ENCODE results near the gene CTAGE1. TPM values are rescaled to one million over a fixed set of nuclear protein-coding genes. Genes with fewer than 3 reads are reported as not detected.

The CTAGE1 gene
- total RNA-seq, 4 donors from 2014 or later: not detected

DNA sequence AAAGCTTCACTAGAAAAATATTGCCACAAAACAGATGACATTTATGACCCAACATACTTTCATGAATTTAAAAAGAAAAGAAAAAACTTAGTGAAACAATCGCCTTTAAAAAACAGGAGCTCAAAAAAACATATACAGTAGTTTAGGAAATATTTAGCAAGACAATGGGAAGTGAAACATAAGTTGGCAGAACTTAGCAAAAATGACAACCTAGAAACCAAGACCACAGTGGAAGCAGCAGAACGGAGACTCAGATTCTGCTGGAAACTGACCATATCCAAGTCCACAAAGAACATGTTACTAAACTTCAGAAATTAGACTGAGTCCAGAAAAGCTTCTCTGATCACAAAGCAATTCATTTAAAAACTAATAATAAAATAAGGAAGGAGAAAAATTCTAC is 41.8 kb upstream of the CTAGE1 start:
- Histone ChIP-seq H3K36me3 (no peaks in the 10 kb centered on the region), H3K4me1 (no peaks in the 10 kb centered on the region), H3K4me3 (no peak overlapping the region), H3K27ac (no peak overlapping the region), H3K9me3 (no peaks in the 10 kb centered on the region), H3K27me3 (no peaks in the 10 kb centered on the region)
- no peak for DNase-seq
- intact Hi-C loops (cut with DNase I): no loop called here
- TF ChIP-seq POLR2A (IDR thresholded peaks at IDR 0.05) (no peak), CTCF (IDR thresholded peaks at IDR 0.05) (no peak)
- 72 to 86% methylated on average over 2 of the region's 2 CpGs for WGBS, 2 donors

GRCh38 chr18:22457524-22457923 is 39.8 kb upstream of the CTAGE1 start:
- Histone ChIP-seq H3K27me3 (no peaks in the 10 kb centered on the region), H3K4me1 (no peaks in the 10 kb centered on the region), H3K9me3 (no peaks in the 10 kb centered on the region), H3K36me3 (no peaks in the 10 kb centered on the region), H3K27ac (no peak overlapping the region), H3K4me3 (no peak overlapping the region)
- 85 to 88% methylated on average over 8 of the region's 8 CpGs for WGBS, 2 donors
- intact Hi-C loops (cut with DNase I): no loop called here
- TF ChIP-seq POLR2A (IDR thresholded peaks at IDR 0.05): no peak
- TF ChIP-seq CTCF (IDR thresholded peaks at IDR 0.05): no peak
- DNase-seq: no peak

DNA sequence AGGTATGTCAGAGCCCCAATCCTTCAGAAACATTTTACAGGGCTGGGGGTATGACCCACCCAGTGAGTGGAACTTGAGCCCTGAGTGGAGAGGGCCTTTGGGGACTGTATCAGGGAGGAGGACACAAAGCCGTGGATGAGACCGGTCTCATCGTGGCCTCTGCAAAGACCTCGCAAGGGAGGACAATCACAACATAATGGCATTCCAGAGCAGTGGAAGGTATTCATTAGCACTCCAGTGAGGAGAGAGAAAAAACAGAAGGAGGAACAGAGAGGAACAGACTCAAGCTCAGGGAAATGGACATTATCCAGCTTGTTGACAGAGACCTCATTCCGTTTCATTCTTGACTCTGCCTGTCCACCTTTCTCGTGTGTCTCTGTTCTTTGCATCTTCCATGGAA is 38.8 kb upstream of the CTAGE1 start:
- Histone ChIP-seq H3K4me3 (no peak overlapping the region), H3K36me3 (no peaks in the 10 kb centered on the region), H3K27me3 (no peaks in the 10 kb centered on the region), H3K9me3 (no peaks in the 10 kb centered on the region), H3K27ac (no peak overlapping the region), H3K4me1 (no peaks in the 10 kb centered on the region)
- no peak for DNase-seq
- TF ChIP-seq POLR2A (IDR thresholded peaks at IDR 0.05) (no peak), CTCF (IDR thresholded peaks at IDR 0.05) (no peak)
- intact Hi-C loops (cut with DNase I): no loop called here
- WGBS, 2 donors: 87 to 90% methylated on average over 6 of the region's 6 CpGs

DNA sequence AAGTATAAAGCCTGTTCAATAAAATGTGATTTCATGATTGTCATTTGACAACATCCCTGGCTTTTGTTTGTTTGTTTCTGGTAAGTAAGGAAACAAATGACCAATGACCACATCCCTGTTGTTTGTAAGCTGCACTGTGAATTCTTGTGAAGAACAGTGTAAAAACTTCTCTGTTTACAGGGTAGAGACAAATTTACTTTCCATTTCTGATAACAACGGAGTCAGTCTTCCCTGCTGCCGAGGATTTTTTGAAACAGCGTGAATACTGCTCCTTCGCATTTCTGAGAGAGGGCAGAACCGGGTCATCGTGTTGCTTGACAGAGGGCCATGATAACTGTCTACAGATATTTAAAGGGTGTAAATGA is 38.4 kb upstream of the CTAGE1 start:
- Histone ChIP-seq H3K9me3 (no peaks in the 10 kb centered on the region), H3K27me3 (no peaks in the 10 kb centered on the region), H3K36me3 (no peaks in the 10 kb centered on the region), H3K4me1 (no peaks in the 10 kb centered on the region), H3K27ac (no peak overlapping the region), H3K4me3 (no peak overlapping the region)
- no peak for TF ChIP-seq POLR2A (IDR thresholded peaks at IDR 0.05)
- no peak for TF ChIP-seq CTCF (IDR thresholded peaks at IDR 0.05)
- WGBS, 2 donors: 80 to 91% methylated on average over 6 of the region's 6 CpGs
- no peak for DNase-seq
- intact Hi-C loops (cut with DNase I): no loop called here

DNA sequence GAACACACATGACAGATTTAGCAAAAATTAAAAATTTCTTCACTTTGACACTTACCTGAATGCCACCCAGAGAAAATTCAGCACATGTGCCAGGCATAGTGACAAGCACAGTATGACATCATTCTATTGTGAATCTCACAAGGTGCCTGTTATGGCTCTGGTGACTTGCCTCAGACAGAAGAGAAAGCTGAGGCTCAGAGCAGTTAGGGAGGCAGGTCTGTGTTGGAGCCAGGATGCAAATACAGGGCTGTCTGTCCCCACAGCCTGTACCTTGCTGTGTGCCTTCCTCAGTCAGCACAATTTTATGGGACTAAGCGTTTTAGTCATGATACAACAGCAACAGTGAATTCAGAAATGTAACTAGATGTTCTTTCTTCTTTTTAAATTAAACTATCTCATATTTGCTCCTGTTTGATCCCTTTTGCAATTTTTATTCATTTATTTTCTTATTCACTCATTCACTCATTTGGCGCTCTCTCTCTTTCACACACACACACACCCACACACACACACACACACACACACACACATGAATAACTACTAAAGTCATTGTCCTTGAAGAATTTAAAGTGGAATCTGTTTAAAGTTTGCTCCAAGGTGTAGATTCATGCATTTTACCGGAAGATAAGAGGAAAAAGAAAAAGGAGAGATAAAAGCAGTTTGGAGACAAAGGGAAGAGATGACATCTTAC is 37.9 kb upstream of the CTAGE1 start:
- Histone ChIP-seq H3K27ac (no peak overlapping the region), H3K36me3 (no peaks in the 10 kb centered on the region), H3K4me1 (no peaks in the 10 kb centered on the region), H3K9me3 (no peaks in the 10 kb centered on the region), H3K27me3 (no peaks in the 10 kb centered on the region), H3K4me3 (no peak overlapping the region)
- no peak for TF ChIP-seq CTCF (IDR thresholded peaks at IDR 0.05)
- TF ChIP-seq POLR2A (IDR thresholded peaks at IDR 0.05): no peak
- no peak for DNase-seq
- 76 to 79% methylated on average over 3 of the region's 3 CpGs for WGBS, 2 donors
- intact Hi-C loops (cut with DNase I): no loop called here

Data from esophagus squamous epithelium (tissue), 5 donors.